ENCODE measurements around the gene PROCA1.

Gene PROCA1

DNA sequence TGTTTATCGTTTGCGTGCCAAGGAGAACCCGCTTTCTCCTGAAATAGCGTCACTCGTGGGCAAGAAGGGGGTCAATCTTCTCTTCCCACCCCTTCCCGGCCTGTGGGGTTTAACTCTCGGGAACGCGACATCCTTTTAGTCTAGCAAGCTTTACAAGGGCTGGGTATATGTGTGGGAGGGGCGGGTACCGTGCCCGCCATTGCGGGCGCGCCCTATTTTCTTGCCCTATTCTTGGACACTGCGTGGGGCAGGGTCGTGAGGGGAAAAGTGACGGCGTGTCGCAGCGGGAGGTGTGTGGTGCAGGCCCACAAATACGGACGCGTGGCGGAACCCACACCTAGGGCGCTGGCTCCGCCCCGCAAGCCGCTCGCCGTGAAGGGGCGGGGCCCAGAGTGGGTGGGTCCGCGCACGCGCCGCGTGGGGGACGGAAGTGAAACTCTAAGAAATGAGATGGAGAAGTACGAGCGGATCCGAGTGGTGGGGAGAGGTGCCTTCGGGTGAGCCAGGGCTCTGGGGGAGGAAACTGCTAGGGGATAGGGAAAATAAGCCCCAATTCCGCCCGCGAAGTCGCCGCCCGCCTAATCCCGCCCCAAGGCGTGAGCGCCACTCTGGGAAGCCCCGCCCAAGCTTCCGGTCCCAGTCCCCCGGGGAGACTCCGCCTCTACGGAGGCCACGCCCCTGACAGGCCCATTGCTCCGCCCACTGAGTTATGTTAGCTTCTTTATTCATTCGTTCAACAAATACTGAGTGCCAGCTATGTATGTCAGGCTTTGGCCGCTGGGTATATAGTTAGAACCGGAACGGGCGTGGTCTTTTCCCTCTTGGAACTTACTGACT is 16.9 kb upstream of the PROCA1 start, which contains the start of gene NEK8:
TSS of gene NEK8 (plus strand) at position 425 of the 837 bp plus-strand sequence. CDS start at position 451, 26 bp downstream.
- intact Hi-C loops (cut with DNase I; ENCODE audit: low total_unique reads) = loop anchor here (2.0 to 5.0 kb wide), 2 partner anchors 14 to 169 kb away; partner anchors contain the start of gene FLOT2

DNA sequence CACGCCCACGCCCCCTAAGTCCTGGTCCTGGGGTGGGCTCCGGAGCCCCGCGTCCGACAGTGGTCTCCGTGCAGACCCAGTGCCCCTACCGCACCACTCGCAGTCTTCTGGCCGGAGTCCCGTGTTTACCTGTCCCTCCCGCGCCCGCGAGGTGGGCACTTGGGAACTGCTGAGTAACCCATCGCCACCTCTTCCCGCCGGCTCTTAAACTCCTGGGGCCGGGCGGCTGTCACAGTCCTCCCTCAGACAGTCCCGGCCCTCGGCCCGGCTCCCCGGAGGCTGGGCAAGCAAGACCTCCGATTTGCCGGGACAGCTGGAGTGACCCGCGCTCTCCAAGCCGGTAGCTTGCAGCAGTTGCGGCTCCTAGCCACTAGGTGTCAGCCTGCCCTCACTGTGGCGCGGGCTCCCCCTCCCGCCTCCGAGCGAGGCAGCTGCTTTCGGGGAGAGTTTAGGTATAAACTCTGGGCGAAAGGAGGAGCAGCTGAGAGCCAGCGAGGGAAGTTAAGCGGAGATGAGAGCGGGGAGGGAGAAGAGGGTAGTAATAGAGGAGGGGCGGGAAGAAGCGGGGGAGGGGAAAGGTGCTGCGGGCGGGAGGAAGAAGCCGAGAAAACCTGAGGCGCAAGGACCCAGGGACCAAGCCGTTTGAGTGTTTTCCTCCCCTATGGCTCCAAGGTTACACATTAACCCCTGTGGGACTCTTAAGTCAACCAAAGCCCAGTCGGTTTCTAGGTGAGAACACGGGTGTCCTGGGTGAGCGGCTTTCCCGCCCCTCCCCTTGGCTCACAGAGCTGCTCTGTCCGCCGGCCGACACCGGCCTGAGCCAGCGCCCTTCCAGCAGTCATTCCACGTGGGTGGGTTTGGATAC is 15.2 kb upstream of the PROCA1 start:
- Histone ChIP-seq H3K9me3 (no peaks in the 10 kb centered on the region), H3K4me3 (peak overlapping the region; percentile 65 to 91), H3K36me3 (peaks cover 27 to 29% (median 27%) of the 10 kb centered on the region in 3 donors), H3K4me1 (peaks cover 4 to 44% (median 24%) of the 10 kb centered on the region in 4 donors), H3K27ac (peak overlapping the region; percentile 90 to 99), H3K27me3 (no peaks in the 10 kb centered on the region)
- TF ChIP-seq, protein P1, sequence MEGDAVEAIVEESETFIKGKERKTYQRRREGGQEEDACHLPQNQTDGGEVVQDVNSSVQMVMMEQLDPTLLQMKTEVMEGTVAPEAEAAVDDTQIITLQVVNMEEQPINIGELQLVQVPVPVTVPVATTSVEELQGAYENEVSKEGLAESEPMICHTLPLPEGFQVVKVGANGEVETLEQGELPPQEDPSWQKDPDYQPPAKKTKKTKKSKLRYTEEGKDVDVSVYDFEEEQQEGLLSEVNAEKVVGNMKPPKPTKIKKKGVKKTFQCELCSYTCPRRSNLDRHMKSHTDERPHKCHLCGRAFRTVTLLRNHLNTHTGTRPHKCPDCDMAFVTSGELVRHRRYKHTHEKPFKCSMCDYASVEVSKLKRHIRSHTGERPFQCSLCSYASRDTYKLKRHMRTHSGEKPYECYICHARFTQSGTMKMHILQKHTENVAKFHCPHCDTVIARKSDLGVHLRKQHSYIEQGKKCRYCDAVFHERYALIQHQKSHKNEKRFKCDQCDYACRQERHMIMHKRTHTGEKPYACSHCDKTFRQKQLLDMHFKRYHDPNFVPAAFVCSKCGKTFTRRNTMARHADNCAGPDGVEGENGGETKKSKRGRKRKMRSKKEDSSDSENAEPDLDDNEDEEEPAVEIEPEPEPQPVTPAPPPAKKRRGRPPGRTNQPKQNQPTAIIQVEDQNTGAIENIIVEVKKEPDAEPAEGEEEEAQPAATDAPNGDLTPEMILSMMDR (IDR thresholded peaks at IDR 0.05) = peak; percentile 99 to 100
- DNase-seq = peak; percentile 95 to 96
- intact Hi-C loops (cut with DNase I; ENCODE audit: low total_unique reads) = loop anchor here (1.0 to 5.0 kb wide), 2 partner anchors 21 to 170 kb away; partner anchors contain the start of gene FLOT2

More for the DNA sequence above, 16.9 kb upstream of the PROCA1 start, which contains the start of gene NEK8:
- TF ChIP-seq, protein P1 (IDR thresholded peaks at IDR 0.05) = peak in 1 of 2 experiments; percentile 17
- Histone ChIP-seq H3K27ac (peak within 1 kb of the TSS; percentile 90 to 99), H3K4me1 (peaks cover 4 to 32% (median 19%) of the 10 kb centered on the region in 4 donors), H3K36me3 (peaks cover 9 to 11% (median 10%) of the 10 kb centered on the region in 3 donors), H3K27me3 (no peaks in the 10 kb centered on the region), H3K4me3 (peak within 1 kb of the TSS; percentile 65 to 91), H3K9me3 (no peaks in the 10 kb centered on the region)
- peak; percentile 96 to 97 for DNase-seq

DNA sequence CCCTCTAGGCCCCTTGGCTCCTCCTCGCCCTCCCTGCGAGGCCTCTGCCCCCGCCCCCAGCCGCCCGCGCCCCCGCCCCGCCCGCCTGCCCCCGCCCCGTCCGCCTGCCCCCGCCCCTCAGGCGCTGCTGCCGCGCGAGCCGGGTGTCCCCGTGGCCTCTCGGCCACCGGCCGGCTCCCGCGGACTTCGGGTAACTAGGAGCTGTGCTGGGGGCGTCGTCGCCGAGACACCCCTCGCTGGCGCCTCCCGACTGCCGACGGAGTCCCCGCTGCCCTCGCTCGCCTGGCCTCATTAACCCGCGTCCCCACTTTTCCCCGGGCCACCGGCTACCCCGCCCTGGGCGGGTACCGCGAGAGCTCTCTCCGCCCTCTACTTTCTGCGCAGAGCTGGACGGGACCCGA is 14.5 kb upstream of the PROCA1 start, which contains the start of gene TLCD1:
TSS of gene TLCD1 (minus strand) at position 8 of the 401 bp plus-strand sequence. CDS start 136 bp downstream, outside the sequence.
- DNase-seq = peak; percentile 56 to 84

DNA sequence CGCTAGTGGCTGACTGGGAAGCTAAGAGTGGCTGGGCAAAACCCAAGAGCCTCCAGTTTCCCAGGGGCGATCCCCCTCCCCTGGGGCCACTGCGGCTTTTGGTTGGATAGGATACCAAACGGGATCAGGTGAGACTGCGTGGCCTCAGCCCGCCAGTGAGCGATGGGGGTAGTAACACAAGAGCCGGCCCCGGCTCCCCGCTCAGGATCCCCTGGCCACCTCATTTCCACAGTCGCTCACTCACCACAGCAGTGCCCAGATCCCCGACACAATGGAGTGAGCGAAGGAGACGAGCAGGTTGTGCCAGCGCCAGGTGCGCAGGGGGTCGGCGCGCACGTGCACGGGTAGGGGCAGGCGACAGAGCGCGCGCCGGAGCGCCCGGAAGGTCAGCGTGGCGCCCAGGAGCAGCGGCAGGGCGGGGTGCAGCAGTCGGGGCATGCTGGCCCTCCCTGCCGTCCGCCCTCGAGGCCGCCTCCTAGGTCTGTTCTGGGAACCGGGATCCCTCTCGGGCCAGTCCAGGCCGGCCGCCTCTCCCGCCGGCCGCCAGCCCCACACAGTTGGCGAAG is 14.1 kb upstream of the PROCA1 start:
- Histone ChIP-seq H3K9me3 (no peaks in the 10 kb centered on the region), H3K27ac (peak overlapping the region; percentile 90 to 99), H3K4me1 (peaks cover 4 to 55% (median 35%) of the 10 kb centered on the region in 4 donors), H3K4me3 (peak overlapping the region; percentile 65 to 91), H3K36me3 (peaks cover 36 to 37% (median 37%) of the 10 kb centered on the region in 3 donors), H3K27me3 (no peaks in the 10 kb centered on the region)
- peak; percentile 62 to 84 for DNase-seq
- TF ChIP-seq, protein P1 (IDR thresholded peaks at IDR 0.05) = peak in 1 of 2 experiments; percentile 9
- intact Hi-C loops (cut with DNase I; ENCODE audit: low total_unique reads) = loop anchor here (5.0 kb wide), 1 partner anchor 172 kb away; the partner anchor contains the start of gene FLOT2

More for the DNA sequence above, 14.5 kb upstream of the PROCA1 start, which contains the start of gene TLCD1:
- Histone ChIP-seq H3K4me3 (peak within 1 kb of the TSS; percentile 65 to 91), H3K27ac (peak within 1 kb of the TSS; percentile 90 to 99), H3K9me3 (no peaks in the 10 kb centered on the region), H3K36me3 (peaks cover 32 to 34% (median 34%) of the 10 kb centered on the region in 3 donors), H3K27me3 (no peaks in the 10 kb centered on the region), H3K4me1 (peaks cover 4 to 50% (median 30%) of the 10 kb centered on the region in 4 donors)
- intact Hi-C loops (cut with DNase I; ENCODE audit: low total_unique reads) = loop anchor here (5.0 kb wide), 1 partner anchor 171 kb away; the partner anchor contains the start of gene FLOT2
- TF ChIP-seq, protein P1 (IDR thresholded peaks at IDR 0.05) = no peak
